B cell (primary cell): ENCODE results near the gene SH3BP2.

Source experiments
- CTCF ChIP-seq: fragments of 200-600 bp; IDR thresholded peaks from one replicate; pipeline ENCODE4 v1.8.0; 2022; ENCODE audit warnings: antibody characterized with exemption, mild to moderate bottlenecking
- EZH2 ChIP-seq: IDR thresholded peaks from 2 replicates; pipeline ENCODE4 v1.6.1; 2012; ENCODE audit warnings: borderline replicate concordance, low read depth, mild to moderate bottlenecking, moderate library complexity, low read length; ENCODE audit not compliant: insufficient read depth, poor library complexity, severe bottlenecking

GRCh38 chr4:2871466-2871865 is 78.6 kb downstream of the SH3BP2 start:
- TF ChIP-seq CTCF (no peak), EZH2 (no peak)
